Activated naive CD8-positive, alpha-beta T cell treated with anti-CD3 and anti-CD28 coated beads, Interleukin-2, amount 50 U/mL, for 24 hours (primary cell): ENCODE data around the gene VTI1A.

ENCODE experiments used
- ATAC-seq: fragments of 150-1000 bp; cut with Tn5 transposase; one replicate; pipeline ENCODE4 v1.10.0; 2021
- DNase-seq: peaks from one replicate; pipeline ENCODE4 v3.0.0; 2021
- H3K27ac Mint-ChIP-seq: one replicate; pipeline ENCODE4 v1.8.0; 2021; ENCODE audit warnings: mild to moderate bottlenecking, mixed read lengths
- H3K27me3 Mint-ChIP-seq: one replicate; pipeline ENCODE4 v1.8.0; 2021; ENCODE audit warnings: mixed read lengths
- H3K36me3 Mint-ChIP-seq: one replicate; pipeline ENCODE4 v1.8.0; 2021; ENCODE audit warnings: low read depth, mixed read lengths
- H3K4me1 Mint-ChIP-seq: one replicate; pipeline ENCODE4 v1.8.0; 2021; ENCODE audit warnings: mixed read lengths
- H3K4me3 Mint-ChIP-seq: one replicate; pipeline ENCODE4 v1.8.0; 2021; ENCODE audit warnings: mild to moderate bottlenecking, moderate library complexity, mixed read lengths
- H3K9me3 Mint-ChIP-seq: one replicate; pipeline ENCODE4 v1.8.0; 2021; ENCODE audit warnings: mixed read lengths

Gene VTI1A

GRCh38 chr10:112738606-112739591 lies 291.9 kb downstream of the VTI1A start:
- DNase-seq (no peak), ATAC-seq (no peak)
- H3K9me3 Mint-ChIP-seq: no peaks in the 10 kb centered on the region
- peaks cover 20% of the 10 kb centered on the region for H3K36me3 Mint-ChIP-seq
- no peak overlapping the region for H3K4me3 Mint-ChIP-seq
- no peaks in the 10 kb centered on the region for H3K4me1 Mint-ChIP-seq
- no peaks in the 10 kb centered on the region for H3K27me3 Mint-ChIP-seq
- no peak overlapping the region for H3K27ac Mint-ChIP-seq

GRCh38 chr10:112739592-112740353 lies 292.8 kb downstream of the VTI1A start:
- ATAC-seq: no peak
- no peak overlapping the region for H3K27ac Mint-ChIP-seq

GRCh38 chr10:112741830-112742402 lies 294.9 kb downstream of the VTI1A start:
- ATAC-seq: no peak
- no peaks in the 10 kb centered on the region for H3K27me3 Mint-ChIP-seq
- H3K27ac Mint-ChIP-seq: no peak overlapping the region
- no peaks in the 10 kb centered on the region for H3K4me1 Mint-ChIP-seq
- DNase-seq: no peak
- H3K9me3 Mint-ChIP-seq: no peaks in the 10 kb centered on the region
- no peak overlapping the region for H3K4me3 Mint-ChIP-seq
- peaks cover 13% of the 10 kb centered on the region for H3K36me3 Mint-ChIP-seq

More at GRCh38 chr10:112739592-112740353, 292.8 kb downstream of the VTI1A start:
- no peaks in the 10 kb centered on the region for H3K9me3 Mint-ChIP-seq
- no peak overlapping the region for H3K4me3 Mint-ChIP-seq
- H3K36me3 Mint-ChIP-seq: peaks cover 16% of the 10 kb centered on the region
- H3K4me1 Mint-ChIP-seq: no peaks in the 10 kb centered on the region
- no peak for DNase-seq
- H3K27me3 Mint-ChIP-seq: no peaks in the 10 kb centered on the region

- no peaks in the 10 kb centered on the region for H3K9me3 Mint-ChIP-seq
- no peak overlapping the region for H3K4me3 Mint-ChIP-seq
Measured at GRCh38 chr10:112744181-112745096, 297.4 kb downstream of the VTI1A start.

GRCh38 chr10:112746329-112746728 lies 299.3 kb downstream of the VTI1A start:
- Mint-ChIP-seq H3K27ac (no peak overlapping the region), H3K27me3 (no peaks in the 10 kb centered on the region), H3K4me3 (no peak overlapping the region), H3K4me1 (no peaks in the 10 kb centered on the region), H3K36me3 (peaks cover 5% of the 10 kb centered on the region), H3K9me3 (no peaks in the 10 kb centered on the region)
- ATAC-seq (no peak), DNase-seq (no peak)

More at GRCh38 chr10:112744181-112745096, 297.4 kb downstream of the VTI1A start:
- H3K36me3 Mint-ChIP-seq: peaks cover 6% of the 10 kb centered on the region
- no peaks in the 10 kb centered on the region for H3K27me3 Mint-ChIP-seq
- DNase-seq (no peak), ATAC-seq (no peak)
- H3K27ac Mint-ChIP-seq: no peak overlapping the region
- H3K4me1 Mint-ChIP-seq: no peaks in the 10 kb centered on the region

- H3K27me3 Mint-ChIP-seq: no peaks in the 10 kb centered on the region
- no peak overlapping the region for H3K27ac Mint-ChIP-seq
Measured at GRCh38 chr10:112750427-112751167, 303.6 kb downstream of the VTI1A start.

GRCh38 chr10:112751651-112752050 lies 304.6 kb downstream of the VTI1A start:
- DNase-seq (no peak), ATAC-seq (no peak)
- Mint-ChIP-seq H3K36me3 (peaks cover 2% of the 10 kb centered on the region), H3K4me1 (no peaks in the 10 kb centered on the region), H3K27me3 (no peaks in the 10 kb centered on the region), H3K4me3 (no peak overlapping the region), H3K9me3 (no peaks in the 10 kb centered on the region), H3K27ac (no peak overlapping the region)

More at GRCh38 chr10:112750427-112751167, 303.6 kb downstream of the VTI1A start:
- DNase-seq (no peak), ATAC-seq (no peak)
- Mint-ChIP-seq H3K9me3 (no peaks in the 10 kb centered on the region), H3K4me1 (no peaks in the 10 kb centered on the region), H3K36me3 (peaks cover 2% of the 10 kb centered on the region), H3K4me3 (no peak overlapping the region)

- no peaks in the 10 kb centered on the region for H3K4me1 Mint-ChIP-seq
- peaks cover 3% of the 10 kb centered on the region for H3K36me3 Mint-ChIP-seq
- H3K9me3 Mint-ChIP-seq: no peaks in the 10 kb centered on the region
- ATAC-seq: no peak
- no peak for DNase-seq
- H3K4me3 Mint-ChIP-seq: no peak overlapping the region
- H3K27me3 Mint-ChIP-seq: no peaks in the 10 kb centered on the region
- H3K27ac Mint-ChIP-seq: no peak overlapping the region
Measured at GRCh38 chr10:112752288-112752687, 305.3 kb downstream of the VTI1A start.

- Mint-ChIP-seq H3K9me3 (no peaks in the 10 kb centered on the region), H3K36me3 (peaks cover 5% of the 10 kb centered on the region), H3K27ac (no peak overlapping the region), H3K27me3 (no peaks in the 10 kb centered on the region), H3K4me3 (no peak overlapping the region), H3K4me1 (no peaks in the 10 kb centered on the region)
- no peak for ATAC-seq
- no peak for DNase-seq
Measured at GRCh38 chr10:112753961-112754411, 307.0 kb downstream of the VTI1A start.

- no peak overlapping the region for H3K4me3 Mint-ChIP-seq
- peaks cover 7% of the 10 kb centered on the region for H3K36me3 Mint-ChIP-seq
- DNase-seq (no peak), ATAC-seq (no peak)
- H3K9me3 Mint-ChIP-seq: no peaks in the 10 kb centered on the region
- no peak overlapping the region for H3K27ac Mint-ChIP-seq
- H3K4me1 Mint-ChIP-seq: no peaks in the 10 kb centered on the region
- no peaks in the 10 kb centered on the region for H3K27me3 Mint-ChIP-seq
Measured at GRCh38 chr10:112755446-112756234, 308.6 kb downstream of the VTI1A start.

GRCh38 chr10:112756235-112756527 lies 309.2 kb downstream of the VTI1A start:
- Mint-ChIP-seq H3K9me3 (no peaks in the 10 kb centered on the region), H3K36me3 (peaks cover 5% of the 10 kb centered on the region), H3K27ac (no peak overlapping the region), H3K27me3 (no peaks in the 10 kb centered on the region), H3K4me1 (no peaks in the 10 kb centered on the region), H3K4me3 (no peak overlapping the region)
- ATAC-seq: no peak
- no peak for DNase-seq

- H3K4me3 Mint-ChIP-seq: no peak overlapping the region
- no peaks in the 10 kb centered on the region for H3K9me3 Mint-ChIP-seq
- ATAC-seq (no peak), DNase-seq (no peak)
- H3K4me1 Mint-ChIP-seq: no peaks in the 10 kb centered on the region
- no peak overlapping the region for H3K27ac Mint-ChIP-seq
- H3K27me3 Mint-ChIP-seq: no peaks in the 10 kb centered on the region
- peaks cover 5% of the 10 kb centered on the region for H3K36me3 Mint-ChIP-seq
Measured at GRCh38 chr10:112758961-112759360, 311.9 kb downstream of the VTI1A start.

GRCh38 chr10:112759496-112759895 lies 312.5 kb downstream of the VTI1A start:
- no peaks in the 10 kb centered on the region for H3K4me1 Mint-ChIP-seq
- H3K27ac Mint-ChIP-seq: no peak overlapping the region
- H3K4me3 Mint-ChIP-seq: no peak overlapping the region
- H3K36me3 Mint-ChIP-seq: peaks cover 5% of the 10 kb centered on the region
- H3K27me3 Mint-ChIP-seq: no peaks in the 10 kb centered on the region
- ATAC-seq (no peak), DNase-seq (no peak)
- no peaks in the 10 kb centered on the region for H3K9me3 Mint-ChIP-seq
